ENCODE measurements around the gene FNTB.

Gene FNTB

DNA sequence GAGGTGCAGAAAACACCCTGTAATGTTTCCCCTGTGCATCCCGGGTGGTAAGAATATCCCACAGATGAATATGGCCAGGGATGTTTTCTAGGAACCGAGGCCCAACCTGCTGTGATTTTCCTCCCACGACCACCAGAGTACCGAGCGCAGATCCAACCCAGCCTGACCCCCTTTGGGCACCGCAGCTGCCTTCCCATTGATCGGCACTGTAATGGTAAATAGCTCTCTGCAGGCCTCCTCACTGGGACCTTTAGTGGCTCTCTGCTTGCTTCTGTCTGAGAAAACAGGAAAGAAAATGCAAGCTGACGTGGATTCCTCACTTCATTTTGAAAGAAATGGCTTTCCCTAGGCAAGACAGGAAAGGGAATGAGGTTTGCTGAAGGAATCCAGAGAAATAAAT lies 12.1 kb upstream of the FNTB start:
- DNase-seq (ENCODE audit: low read depth in 2 of 2): no peak

DNA sequence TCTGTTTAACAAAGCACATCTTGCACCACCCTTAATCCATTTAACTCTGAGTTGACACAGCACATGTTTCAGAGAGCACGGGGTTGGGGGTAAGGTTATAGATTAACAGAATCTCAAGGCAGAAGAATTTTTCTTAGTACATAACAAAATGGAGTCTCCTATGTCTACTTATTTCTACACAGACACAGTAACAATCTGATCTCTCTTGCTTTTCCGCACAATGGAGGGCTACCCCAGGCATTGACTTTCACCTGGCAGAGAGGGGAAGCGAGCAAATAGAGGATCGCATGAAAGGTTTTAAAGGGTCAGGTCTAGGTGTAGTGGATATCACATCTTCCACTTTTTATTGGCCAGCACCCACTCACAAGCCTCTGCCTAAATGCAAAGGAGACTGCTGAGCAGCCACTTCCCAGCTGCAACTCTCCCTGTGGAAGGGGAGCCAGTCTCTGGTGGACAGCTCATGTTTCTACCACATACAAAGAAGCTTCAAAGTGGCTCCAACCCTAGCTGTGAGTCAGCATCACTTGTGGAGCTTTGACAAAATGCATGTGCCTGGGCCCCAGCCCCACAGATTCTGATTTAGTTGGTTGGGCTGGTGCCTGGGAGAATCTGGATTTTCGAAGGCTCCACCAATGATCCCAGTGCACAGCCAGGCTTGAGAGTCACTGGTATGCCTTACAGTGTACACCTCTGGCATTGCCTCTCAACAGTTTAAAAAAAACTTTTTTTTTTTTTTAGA lies 7.2 kb upstream of the FNTB start:
- no peak for DNase-seq (ENCODE audit: low read depth in 2 of 2)

DNA sequence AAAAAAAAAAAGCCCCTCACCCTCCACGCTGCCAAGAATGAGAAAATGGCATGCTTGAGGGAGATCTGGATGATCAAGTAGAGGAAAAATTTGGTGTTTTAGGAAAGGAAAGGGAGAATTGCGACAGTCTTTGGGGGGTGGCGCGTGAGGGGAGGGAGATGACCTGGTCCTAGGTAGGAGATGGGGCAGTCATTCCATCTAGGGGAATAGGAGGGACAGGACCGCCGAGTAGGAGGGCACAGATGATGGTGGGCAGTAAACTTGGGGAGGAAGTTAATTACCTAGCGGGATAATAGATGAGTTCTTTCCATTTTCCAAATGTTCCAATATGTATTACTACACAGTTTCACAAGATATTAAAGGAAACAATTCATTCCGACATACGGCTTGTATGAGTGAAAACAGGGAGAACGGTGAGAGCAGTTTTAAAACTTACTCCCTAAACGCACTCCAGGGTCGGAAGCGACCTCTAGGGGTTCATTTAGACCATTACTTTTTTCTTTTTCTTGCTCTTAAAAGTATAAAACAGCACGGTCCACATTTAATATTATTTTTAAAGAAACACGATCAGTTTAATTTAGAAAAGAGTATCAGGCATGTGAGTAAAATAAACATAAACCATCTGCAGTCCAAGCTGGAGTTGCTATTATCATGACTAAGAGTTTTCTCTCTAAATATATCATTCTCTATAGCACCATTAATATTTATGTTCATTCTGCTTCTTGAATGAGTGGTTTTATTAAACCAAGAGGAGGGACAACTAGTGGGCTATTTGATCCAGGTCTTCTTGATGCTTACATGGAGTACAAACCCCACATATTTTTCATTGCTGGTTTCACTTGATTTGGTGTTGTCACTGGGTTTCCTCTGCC lies 3.0 kb upstream of the FNTB start:
- peak in 1 of 2 donors; percentile 7 for DNase-seq (ENCODE audit: low read depth in 2 of 2)

DNA sequence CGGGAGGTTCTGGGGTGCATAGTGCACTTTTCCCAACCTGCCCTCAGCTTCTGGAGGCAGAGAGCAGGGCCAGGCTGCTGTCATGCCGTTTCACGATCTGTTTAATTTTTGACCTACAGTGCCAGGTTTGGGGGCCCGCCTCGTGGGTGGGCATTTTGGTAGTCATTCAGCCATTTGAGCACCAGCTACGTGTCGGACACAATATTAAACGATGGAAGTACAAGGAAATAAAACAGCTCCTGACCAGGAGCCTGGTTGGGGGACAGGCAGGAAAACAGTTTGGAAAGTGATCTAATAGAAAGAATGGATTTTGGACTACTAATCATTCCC lies 708 bp downstream of the FNTB start:
- DNase-seq (ENCODE audit: low read depth in 2 of 2): no peak

DNA sequence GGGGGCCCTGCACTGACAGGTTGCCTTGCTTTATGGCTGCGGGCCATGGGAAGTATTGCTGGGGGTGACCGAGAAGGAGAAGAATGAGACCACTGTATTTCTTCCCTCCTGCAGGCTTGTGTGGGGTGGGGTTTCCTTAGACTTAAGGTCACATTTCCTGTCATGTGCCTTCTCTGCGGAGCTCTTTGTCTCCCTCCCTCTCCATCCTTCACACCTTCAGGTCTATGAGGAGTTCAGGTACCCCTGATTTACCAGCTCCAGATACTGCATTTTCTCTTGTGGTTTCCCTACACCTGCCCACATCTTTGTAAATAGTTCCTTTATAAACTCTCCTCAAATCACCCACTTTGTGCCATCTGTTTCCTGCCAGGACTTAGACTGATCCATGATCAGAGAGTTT lies 3.6 kb downstream of the FNTB start:
- no peak for DNase-seq (ENCODE audit: low read depth in 2 of 2)

DNA sequence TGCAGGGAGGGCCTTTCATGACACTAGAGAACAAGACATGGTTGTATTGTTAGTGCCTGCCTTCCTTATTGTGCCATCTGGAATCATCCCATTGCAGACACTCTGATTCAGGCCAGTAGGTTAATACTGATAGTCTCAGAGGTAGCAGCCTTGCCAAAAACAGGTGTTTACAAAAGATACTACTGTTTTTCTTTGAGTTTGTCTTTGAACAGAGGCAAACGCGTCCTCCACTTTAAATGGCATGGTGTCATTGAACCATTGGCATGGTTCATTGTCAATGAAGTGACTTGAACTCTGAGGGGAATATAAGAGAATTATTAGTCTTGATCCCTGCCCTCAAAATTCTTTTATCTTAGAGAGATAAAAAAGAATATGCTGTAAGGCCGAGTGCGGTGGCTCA lies 4.2 kb downstream of the FNTB start:
- no peak for DNase-seq (ENCODE audit: low read depth in 2 of 2)

DNA sequence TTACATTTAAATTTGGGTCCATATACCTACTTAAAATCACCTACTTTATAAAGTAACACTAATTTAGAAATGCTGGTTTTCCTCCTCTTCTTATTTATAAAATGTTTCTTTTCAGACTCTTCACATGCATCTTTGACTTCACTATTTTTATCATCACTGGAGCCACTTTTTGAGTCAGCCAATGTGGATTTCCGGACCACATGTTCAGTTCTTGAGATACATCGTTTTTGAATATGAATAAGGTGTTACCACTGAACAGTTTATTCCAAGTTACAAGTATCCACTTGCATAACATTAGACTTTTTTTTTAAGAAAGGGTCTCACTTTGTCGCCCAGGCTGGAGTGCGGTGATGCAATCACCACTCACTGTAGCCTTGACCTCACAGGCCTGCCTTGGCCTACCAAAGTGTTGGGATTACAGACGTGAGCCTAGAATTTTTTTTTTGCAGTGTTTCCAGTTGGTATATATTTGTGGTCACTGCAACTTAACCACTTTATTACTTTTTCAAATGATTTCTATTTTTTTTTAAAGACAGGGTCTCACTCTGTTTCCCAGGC lies 5.7 kb downstream of the FNTB start:
- no peak for DNase-seq (ENCODE audit: low read depth in 2 of 2)

DNA sequence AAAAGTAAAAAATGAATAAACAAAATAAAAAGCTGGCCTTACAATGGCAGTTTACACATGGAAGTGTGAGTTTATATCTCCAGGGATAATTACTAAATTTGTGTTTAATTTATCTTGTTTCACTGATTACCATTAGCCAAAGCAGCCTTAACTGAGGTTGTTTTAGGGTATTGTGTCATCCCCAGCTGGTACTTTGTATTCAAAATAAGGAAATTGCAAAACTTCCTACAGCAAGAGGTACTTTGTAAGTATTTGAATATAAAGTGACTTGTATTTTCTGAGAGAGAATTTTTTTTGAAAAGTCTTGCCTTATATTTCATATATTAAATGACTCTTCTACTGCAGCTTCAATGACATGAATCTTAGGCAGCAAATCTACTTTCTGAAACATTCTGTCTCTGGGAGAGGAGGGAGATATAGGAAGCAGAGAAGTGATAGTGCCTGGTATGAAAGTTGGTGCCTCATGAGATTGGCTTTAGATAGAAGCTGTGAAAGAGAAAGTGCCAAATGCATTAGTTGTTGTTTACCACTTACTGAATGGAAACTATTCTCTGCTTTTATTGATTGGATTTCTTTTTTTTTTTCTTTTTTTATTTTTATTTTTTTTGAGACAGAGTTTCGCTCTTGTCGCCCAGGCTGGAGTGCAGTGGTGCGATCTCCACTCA lies 6.7 kb downstream of the FNTB start:
- no peak for DNase-seq (ENCODE audit: low read depth in 2 of 2)

DNA sequence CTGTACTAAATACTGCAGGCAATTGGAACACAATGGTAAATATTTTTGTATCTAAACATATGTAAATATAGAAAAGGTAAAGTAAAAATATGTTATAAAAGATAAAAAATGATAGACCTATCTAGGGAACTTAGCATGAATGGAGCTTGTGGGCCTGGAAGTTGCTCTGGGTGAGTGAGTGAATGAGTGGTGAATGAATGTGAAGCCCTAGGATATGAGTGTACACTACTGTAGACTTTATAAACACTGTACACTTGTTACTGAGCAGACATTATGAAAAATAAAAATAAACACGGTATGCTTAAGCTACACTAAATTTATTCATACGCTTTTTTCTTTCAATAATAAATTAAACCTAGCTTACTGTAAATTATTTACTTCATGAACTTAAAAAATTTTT lies 7.8 kb downstream of the FNTB start:
- DNase-seq (ENCODE audit: low read depth in 2 of 2): no peak

DNA sequence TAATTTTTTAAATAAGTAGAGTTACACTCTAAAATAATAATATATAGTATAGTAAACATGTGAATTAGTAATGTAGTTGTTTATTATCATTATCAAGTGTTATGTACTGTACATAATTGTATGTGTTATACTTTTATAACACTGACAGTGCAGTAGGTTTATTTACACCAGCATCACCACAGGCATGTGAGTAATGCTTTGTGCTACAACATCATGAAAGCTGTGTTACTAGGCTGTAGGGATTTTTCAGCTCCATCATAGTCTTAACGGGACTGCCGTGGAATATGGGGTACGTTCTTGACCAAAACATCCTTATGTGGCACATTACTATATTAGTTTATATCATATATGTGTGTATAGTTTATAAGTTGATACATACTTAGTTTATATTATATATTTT lies 8.6 kb downstream of the FNTB start:
- no peak for DNase-seq (ENCODE audit: low read depth in 2 of 2)

DNA sequence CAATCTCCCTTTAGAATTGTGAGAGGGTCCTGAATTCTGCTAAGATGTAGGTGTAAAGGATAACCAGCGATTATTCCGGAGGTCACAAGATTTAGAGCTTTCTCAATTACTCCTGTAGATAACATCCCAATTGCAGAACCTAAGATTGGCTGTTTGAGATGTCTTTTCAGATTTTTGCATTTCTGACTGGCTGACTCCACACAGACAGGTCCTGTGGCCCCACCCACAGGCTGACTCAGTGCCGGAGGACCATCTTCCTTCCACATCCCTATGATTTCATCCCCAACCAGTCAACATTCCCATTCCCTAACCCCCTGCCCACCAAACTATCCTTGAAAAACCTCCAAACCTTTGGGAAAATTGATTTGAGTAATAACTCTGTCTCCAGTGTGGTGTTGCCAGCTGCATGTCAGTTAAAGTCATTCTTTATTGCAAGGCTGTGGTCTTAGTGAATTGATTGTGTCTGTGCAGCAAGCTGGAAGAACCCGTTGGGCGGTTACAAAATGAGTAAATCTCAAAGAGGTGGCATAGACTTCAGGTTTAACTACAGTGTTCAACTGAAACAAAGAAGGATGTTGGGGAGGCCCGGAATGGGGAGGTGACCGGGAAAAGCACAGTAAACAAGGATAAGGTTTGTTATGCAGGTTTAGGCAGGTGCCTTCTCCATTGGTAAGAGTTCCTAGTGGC lies 10.6 kb downstream of the FNTB start:
- no peak for DNase-seq (ENCODE audit: low read depth in 2 of 2)

DNA sequence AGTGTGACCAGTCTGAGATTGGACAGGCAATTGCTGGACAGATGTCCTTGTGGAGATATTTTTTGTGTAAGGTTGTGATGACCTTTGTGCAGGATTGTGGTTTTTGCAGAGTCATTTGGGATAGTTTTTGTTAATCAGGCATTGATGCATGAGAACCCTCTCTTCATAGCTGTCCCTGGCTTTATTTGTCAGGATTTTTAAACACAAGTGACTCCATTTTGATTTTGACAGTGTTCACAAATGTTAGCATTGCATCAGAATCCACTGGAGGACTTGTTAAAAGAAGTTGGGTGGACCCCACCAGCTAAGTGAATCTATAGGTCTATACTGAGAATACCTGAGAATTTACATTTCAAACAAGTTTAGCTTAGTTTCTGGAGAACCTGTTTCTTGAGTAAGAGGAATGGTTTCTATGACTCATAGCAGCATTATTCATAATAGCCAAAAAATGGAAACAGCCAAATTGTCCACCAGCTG lies 11.8 kb downstream of the FNTB start:
- DNase-seq (ENCODE audit: low read depth in 2 of 2): no peak

DNA sequence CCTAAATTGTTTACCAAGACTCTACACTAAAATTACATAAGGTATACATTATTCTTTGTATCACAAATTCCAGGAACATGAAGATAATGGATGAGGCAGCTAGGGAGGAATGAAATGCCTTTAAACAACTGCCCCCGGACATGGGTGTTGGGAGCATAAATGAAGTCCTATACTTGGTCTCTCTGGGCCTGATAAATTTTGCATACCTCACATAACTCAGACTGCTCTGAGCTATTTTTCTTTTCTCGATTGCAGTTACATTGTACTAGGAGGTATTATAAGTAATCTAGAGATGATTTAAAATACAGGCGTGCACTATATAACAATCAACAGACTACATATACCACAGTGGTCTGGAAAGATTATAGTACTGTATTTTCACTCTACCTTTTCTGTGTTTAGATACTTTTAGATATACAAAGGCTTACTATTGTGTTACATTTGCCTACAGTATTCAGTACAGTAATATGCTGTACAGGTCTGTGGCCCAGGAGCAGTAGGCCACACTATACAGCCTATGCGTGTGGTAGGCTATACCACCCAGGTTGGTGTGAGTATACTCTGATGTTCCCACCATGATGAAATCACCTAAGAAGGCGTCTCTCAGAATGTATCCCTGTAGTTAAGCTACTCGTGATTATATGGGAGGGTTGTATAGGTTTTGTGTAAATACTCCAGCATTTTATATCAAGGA lies 14.3 kb downstream of the FNTB start:
- DNase-seq (ENCODE audit: low read depth in 2 of 2): no peak

DNA sequence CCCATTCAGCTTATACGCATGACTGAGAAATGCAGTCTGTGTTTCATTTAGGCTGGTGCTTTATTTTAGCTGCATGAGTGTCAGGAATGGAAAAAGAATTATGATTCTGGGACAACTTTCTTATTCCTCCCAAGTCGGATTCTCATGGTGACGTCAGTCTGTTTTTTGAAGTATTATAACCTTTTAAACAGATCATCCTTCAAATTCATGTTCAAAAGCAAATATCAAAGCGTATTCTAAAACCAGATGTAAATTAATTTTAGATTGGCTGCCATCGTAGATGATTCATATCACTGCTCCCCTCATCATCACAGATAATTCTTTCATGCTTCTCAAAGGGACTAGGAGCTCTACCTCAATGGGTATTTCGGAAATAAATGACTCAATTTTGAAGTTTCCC lies 15.0 kb downstream of the FNTB start:
- DNase-seq (ENCODE audit: low read depth in 2 of 2): no peak

DNA sequence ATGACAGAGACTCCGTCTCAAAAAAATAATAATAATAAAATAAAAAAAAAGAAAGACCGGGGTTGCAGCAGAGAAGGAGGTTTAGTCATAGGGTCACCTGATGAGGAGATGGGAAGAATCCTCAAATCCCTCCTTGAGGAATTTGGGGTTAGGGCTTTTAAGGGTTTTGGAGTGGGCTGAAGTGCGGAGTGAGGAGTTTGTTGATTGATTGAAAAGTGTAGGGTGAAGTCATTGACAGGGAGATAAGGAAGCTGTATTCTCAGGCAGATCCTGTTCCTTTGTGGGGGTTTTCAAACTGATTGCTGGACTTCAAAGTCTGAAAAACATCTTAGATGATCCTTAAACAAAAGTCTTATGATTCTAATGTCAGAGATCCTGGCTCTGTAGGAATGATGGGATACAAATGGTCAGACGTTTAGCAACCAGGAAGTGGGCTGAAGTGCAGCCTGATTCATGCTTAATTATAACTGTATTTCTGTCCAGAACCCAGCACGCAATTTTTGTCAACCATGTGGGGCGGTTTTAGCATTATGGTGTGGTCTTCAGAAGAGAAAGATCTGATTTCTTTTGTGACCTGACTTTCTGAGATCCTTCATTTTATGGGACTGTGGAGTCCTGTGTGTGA lies 16.0 kb downstream of the FNTB start:
- no peak for DNase-seq (ENCODE audit: low read depth in 2 of 2)

DNA sequence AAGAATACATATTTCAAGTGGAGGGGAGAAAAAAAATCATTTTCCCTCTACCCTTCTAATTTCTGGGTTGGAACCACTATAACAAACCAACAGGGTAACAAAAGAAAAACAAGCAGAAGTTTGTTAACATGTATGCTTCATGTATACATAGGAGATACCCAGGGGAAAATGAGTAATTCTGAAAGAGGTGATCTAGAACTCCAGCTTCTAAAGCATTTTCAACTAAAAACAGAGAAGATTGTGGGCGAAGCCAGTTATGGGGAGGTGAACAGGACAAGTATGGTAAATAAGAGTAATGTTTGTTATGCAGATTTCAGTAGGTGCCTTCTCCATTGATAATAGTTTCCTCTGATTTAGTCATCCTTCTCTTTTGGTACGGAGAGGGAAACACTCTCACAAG lies 16.7 kb downstream of the FNTB start:
- DNase-seq (ENCODE audit: low read depth in 2 of 2): no peak

DNA sequence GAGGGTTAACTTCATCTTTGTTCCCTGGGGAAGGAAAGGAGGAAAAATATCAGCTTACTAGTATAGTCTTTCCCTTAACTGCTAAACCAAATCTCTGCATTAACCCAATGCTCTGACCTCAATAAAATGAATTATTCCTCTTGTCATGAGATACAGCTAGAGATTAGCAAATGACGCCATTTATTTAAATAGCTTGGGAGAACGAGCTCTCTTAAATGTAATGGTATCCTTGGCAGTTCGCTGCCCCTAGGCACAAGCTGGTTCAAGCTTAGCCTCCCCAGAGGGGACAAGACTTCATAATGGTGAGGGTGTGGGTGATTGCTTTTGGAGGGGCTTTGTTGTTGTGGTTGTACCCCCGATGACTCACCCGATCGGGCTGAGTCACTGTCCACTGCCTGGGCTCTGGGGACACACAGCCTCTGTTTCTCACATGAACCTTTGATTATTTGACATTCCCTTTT lies 19.6 kb downstream of the FNTB start:
- no peak for DNase-seq (ENCODE audit: low read depth in 2 of 2)

DNA sequence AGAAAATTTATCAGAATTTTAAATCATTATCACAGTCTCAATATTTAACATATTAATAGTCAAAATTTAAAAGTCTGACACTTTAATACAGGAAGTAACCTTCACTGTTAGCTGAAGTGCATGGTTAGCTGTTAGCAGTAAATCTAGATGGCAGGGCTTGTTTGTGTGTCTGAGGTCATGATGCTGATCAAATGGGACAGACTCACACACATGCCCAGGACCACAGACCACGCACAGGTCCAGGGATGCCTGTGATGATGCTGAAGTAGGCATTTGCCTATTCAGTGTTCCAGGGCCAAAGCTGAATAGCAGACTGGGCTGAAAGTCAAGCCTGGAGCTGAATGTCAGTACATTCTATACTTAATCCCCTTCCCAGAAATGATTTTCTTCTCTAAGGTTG lies 20.5 kb downstream of the FNTB start:
- no peak for DNase-seq (ENCODE audit: low read depth in 2 of 2)

DNA sequence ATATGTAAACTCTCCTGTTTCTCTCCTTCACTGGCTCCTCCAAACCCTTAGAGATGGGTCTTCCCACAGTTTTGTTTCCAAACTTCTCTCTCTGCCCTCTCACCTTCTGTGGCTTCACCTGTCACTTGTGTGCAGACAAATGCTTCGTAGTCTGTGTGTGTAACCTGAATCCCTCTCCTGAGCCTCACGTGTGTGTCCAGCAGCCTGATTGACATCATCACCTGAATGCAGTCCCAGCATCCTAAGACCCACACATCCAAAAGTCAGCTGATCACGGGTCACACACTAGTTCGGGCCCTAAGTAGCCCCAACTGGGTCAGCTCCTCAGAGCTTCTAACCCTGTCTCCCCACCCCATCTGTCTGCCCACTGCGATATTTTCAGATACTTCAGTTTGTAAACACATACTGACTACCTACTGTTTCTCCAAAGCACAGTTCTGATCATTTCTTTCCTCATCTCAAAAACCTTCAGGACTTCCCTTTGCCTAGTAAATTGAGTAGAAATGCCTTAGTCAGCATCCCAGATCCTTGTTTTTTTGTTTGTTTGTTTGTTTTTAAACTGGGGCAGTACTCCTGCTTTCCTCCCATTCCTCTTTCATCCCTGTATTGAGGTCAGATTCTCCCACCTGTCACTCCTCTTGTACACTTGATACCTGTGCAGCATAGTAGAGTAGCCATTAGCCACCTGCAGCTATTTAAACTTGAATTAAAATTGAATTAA lies 23.7 kb downstream of the FNTB start:
- no peak for DNase-seq (ENCODE audit: low read depth in 2 of 2)

DNA sequence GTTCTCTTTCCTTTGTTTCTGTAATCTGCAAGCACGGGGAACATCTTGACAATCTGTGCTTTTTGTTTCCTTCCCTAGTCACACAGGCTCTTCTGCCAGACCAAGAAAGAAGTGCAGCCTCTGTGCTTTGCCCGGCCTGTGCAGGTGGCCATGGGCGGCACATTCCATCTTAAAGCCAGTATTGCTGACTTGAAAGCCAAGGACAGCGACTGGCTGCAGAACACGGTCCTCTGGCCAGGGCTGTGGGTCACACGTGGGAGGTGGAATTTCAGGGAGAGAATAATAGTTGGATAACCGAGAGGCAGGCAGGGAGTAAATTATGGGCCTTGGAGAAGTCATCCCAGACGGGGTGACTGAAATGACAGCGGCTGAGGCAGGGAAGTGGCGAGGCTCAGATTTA lies 24.8 kb downstream of the FNTB start:
- DNase-seq (ENCODE audit: low read depth in 2 of 2): no peak

Measured in stimulated activated CD8-positive, alpha-beta memory T cell treated with anti-CD3 and anti-CD28 coated beads, Interleukin-15, amount 100 ng/mL, for 48 hours (primary cell).